Trophoblast cell (in vitro differentiated cells and primary cell): Measurements from ENCODE around the gene FSTL4.

ENCODE experiments used
- DNase-seq, 2 donors: peaks; one replicate each; pipeline ENCODE4 v3.0.0-alpha.2; 2016
- H2AFZ ChIP-seq: 2 replicates; pipeline ENCODE4 v1.6.1; 2013; ENCODE audit warnings: low read length, moderate library complexity, mild to moderate bottlenecking; ENCODE audit not compliant: insufficient read depth, poor library complexity
- H2AK5ac ChIP-seq: 2 replicates; pipeline ENCODE4 v1.6.1; 2013; ENCODE audit warnings: mild to moderate bottlenecking, low read length
- H2BK120ac ChIP-seq: 2 replicates; pipeline ENCODE4 v1.6.1; 2013; ENCODE audit warnings: low read length, mild to moderate bottlenecking, moderate library complexity; ENCODE audit not compliant: insufficient read depth, poor library complexity
- H2BK12ac ChIP-seq: 2 replicates; pipeline ENCODE4 v1.6.1; 2013; ENCODE audit warnings: mild to moderate bottlenecking, low read length, moderate library complexity
- H2BK5ac ChIP-seq: 2 replicates; pipeline ENCODE4 v1.6.1; 2013; ENCODE audit warnings: low read length, low read depth, moderate library complexity, mild to moderate bottlenecking; ENCODE audit not compliant: poor library complexity
- H3K14ac ChIP-seq: 2 replicates; pipeline ENCODE4 v1.6.1; 2013; ENCODE audit warnings: mild to moderate bottlenecking, low read length
- H3K18ac ChIP-seq: 2 replicates; pipeline ENCODE4 v1.6.1; 2013; ENCODE audit warnings: mild to moderate bottlenecking, low read length
- H3K23ac ChIP-seq: 2 replicates; pipeline ENCODE4 v1.6.1; 2013; ENCODE audit warnings: low read length
- H3K27ac ChIP-seq: 2 replicates; pipeline ENCODE4 v1.5.1; 2013; ENCODE audit warnings: low read depth, mild to moderate bottlenecking, inconsistent platforms, low read length, moderate library complexity
- H3K27me3 ChIP-seq: 2 replicates; pipeline ENCODE4 v1.6.1; 2013; ENCODE audit warnings: inconsistent platforms, mild to moderate bottlenecking, low read length, moderate library complexity; ENCODE audit not compliant: insufficient read depth
- H3K36me3 ChIP-seq, 2 experiments: 1 replicate in 1 of 2; 2 replicates in 1 of 2; pipeline ENCODE4 v1.6.1; 2013; ENCODE audit warnings: low read length in 2 of 2, mild to moderate bottlenecking in 2 of 2, moderate library complexity in 1 of 2; ENCODE audit not compliant: insufficient read depth in 2 of 2, control insufficient read depth in 1 of 2
- H3K4ac ChIP-seq: 2 replicates; pipeline ENCODE4 v1.6.1; 2013; ENCODE audit warnings: low read depth, mild to moderate bottlenecking, low read length, moderate library complexity
- H3K4me1 ChIP-seq, 2 experiments: 1 replicate in 1 of 2; 2 replicates in 1 of 2; pipeline ENCODE4 v1.6.1; 2013; ENCODE audit warnings: low read length in 2 of 2, mild to moderate bottlenecking in 2 of 2, moderate library complexity in 1 of 2; ENCODE audit not compliant: insufficient read depth in 2 of 2, control insufficient read depth in 1 of 2
- H3K4me2 ChIP-seq: 2 replicates; pipeline ENCODE4 v1.6.1; 2013; ENCODE audit warnings: inconsistent platforms, mild to moderate bottlenecking, low read length, moderate library complexity
- H3K4me3 ChIP-seq: 2 replicates; pipeline ENCODE4 v1.5.1; 2013; ENCODE audit warnings: mild to moderate bottlenecking, low read depth, low read length, inconsistent platforms
- H3K79me1 ChIP-seq: one replicate; pipeline ENCODE4 v1.6.1; 2013; ENCODE audit warnings: low read length
- H3K79me2 ChIP-seq: 2 replicates; pipeline ENCODE4 v1.6.1; 2013; ENCODE audit warnings: low read length, mild to moderate bottlenecking; ENCODE audit not compliant: control insufficient read depth, insufficient read depth, poor library complexity
- H3K9ac ChIP-seq: 2 replicates; pipeline ENCODE4 v1.6.1; 2013; ENCODE audit warnings: mild to moderate bottlenecking, low read length
- H3K9me3 ChIP-seq: 2 replicates; pipeline ENCODE4 v1.6.1; 2013; ENCODE audit warnings: low read depth, mild to moderate bottlenecking, control low read depth, inconsistent platforms, low read length; ENCODE audit not compliant: insufficient read depth
- H4K12ac ChIP-seq: 2 replicates; pipeline ENCODE4 v1.6.1; 2013; ENCODE audit warnings: low read depth, mild to moderate bottlenecking, low read length, moderate library complexity
- H4K8ac ChIP-seq: 2 replicates; pipeline ENCODE4 v1.6.1; 2013; ENCODE audit warnings: low read depth, mild to moderate bottlenecking, low read length, moderate library complexity
- H4K91ac ChIP-seq: one replicate; pipeline ENCODE4 v1.6.1; 2013; ENCODE audit warnings: low read depth, mild to moderate bottlenecking, low read length, moderate library complexity
- WGBS: extraction: QIAGEN DNeasy Blood & Tissue Kit; methylation state at CpG from one replicate; pipeline ENCODE4 v1.1.7; 2013; ENCODE audit warnings: missing lambda C conversion rate; ENCODE audit not compliant: insufficient read length, insufficient coverage; ENCODE audit errors: extremely low coverage; 5-methylcytosine and 5-hydroxymethylcytosine counted together

Gene FSTL4

DNA sequence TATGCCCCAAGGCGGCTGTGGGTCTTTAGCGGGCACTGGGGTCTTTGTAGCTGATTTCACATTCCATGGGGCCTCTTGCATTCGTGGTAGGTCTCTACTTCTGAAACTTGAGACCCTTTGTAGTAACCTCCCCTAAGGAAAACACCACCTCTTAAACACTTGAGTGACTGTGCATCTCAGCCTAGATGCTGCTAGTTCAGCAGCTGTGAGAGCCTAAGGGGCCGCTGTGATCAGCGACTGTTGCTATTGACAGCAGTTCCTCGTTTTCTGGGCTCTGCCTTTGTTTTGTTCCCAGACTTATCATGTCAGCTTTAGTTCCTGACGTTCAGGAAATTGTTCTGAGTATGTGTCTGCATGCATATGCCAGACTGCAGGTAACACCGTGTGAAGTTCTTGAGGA is 389.4 kb downstream of the FSTL4 start:
- no peak overlapping the region for H2AFZ ChIP-seq
- H3K79me2 ChIP-seq, result no peaks in the 10 kb centered on the region
- H4K12ac ChIP-seq, result no peak overlapping the region
- no peak overlapping the region for H3K9ac ChIP-seq
- no peak overlapping the region for H2AK5ac ChIP-seq
- H3K4me1 ChIP-seq, result no peaks in the 10 kb centered on the region
- no peak overlapping the region for H2BK5ac ChIP-seq
- H3K23ac ChIP-seq, result no peak overlapping the region
- no peaks in the 10 kb centered on the region for H3K36me3 ChIP-seq
- no peak overlapping the region for H4K91ac ChIP-seq
- H3K4ac ChIP-seq, result no peak overlapping the region
- no peak for DNase-seq
- H4K8ac ChIP-seq, result no peak overlapping the region
- H3K79me1 ChIP-seq, result no peaks in the 10 kb centered on the region
- no peak overlapping the region for H2BK120ac ChIP-seq
- H3K27me3 ChIP-seq, result no peaks in the 10 kb centered on the region
- WGBS, result no CpG with 5 or more reads among the region's 8 CpGs
- H3K27ac ChIP-seq, result no peak overlapping the region
- no peak overlapping the region for H3K14ac ChIP-seq
- no peak overlapping the region for H3K18ac ChIP-seq
- H3K9me3 ChIP-seq, result no peaks in the 10 kb centered on the region
- H3K4me2 ChIP-seq, result no peak overlapping the region
- no peak overlapping the region for H2BK12ac ChIP-seq
- no peak overlapping the region for H3K4me3 ChIP-seq

DNA sequence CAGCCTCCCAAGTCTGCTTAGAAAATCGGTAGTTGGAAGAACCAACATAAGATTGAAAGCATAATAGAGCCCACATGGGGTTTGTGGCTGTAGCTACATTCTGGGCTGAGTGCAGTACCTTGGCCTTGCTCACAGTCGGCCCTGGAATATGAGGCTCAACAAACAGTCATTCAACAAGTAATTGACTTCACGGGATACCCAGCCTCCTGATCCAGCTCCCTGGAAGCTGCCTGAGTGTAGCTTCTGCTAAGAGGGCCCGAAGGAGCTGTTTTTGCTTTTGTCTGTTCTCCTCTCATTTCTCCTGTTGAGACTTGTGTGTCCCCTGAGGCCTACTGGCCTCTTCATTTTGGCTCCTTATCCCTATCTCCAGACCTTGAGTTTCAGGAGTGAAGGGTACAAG is 389.8 kb downstream of the FSTL4 start:
- Histone ChIP-seq H3K9ac (no peak overlapping the region), H4K8ac (no peak overlapping the region), H2BK5ac (no peak overlapping the region), H3K4me3 (no peak overlapping the region), H3K79me2 (no peaks in the 10 kb centered on the region), H3K79me1 (no peaks in the 10 kb centered on the region), H3K23ac (no peak overlapping the region), H3K4me1 (no peaks in the 10 kb centered on the region), H2AK5ac (no peak overlapping the region), H3K4me2 (no peak overlapping the region), H3K27ac (no peak overlapping the region), H3K9me3 (no peaks in the 10 kb centered on the region), H4K91ac (no peak overlapping the region), H3K14ac (no peak overlapping the region), H3K27me3 (no peaks in the 10 kb centered on the region), H2BK12ac (no peak overlapping the region), H2BK120ac (no peak overlapping the region), H2AFZ (no peak overlapping the region), H3K36me3 (no peaks in the 10 kb centered on the region), H3K4ac (no peak overlapping the region), H4K12ac (no peak overlapping the region), H3K18ac (no peak overlapping the region)
- no peak for DNase-seq
- WGBS, result no CpG with 5 or more reads among the region's 4 CpGs

DNA sequence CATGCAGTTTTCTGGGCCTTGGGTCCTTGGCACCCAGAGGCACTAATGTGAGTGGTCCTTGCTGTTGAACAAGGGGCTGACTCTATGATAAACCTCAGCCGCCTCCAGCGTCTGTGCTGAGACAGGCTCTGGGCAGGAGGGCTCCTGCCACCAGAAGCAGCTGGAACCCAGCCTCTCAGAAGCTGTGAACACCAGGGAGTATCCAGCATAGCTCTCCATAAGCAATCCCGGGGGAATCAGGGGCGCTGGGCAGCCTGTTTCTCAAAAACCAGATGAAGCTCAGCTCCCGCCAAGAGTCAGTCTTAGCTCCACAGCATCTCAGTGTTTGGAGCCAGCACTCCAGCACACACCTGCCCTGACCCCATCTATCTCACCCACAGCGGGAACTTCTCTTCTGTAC is 390.3 kb downstream of the FSTL4 start:
- Histone ChIP-seq H2AFZ (no peak overlapping the region), H2BK5ac (no peak overlapping the region), H2BK12ac (no peak overlapping the region), H3K23ac (no peak overlapping the region), H3K9ac (no peak overlapping the region), H3K4me2 (no peak overlapping the region), H3K9me3 (no peaks in the 10 kb centered on the region), H3K27me3 (no peaks in the 10 kb centered on the region), H3K18ac (no peak overlapping the region), H3K79me2 (no peaks in the 10 kb centered on the region), H4K12ac (no peak overlapping the region), H3K27ac (no peak overlapping the region), H3K4ac (no peak overlapping the region), H4K8ac (no peak overlapping the region), H3K4me1 (no peaks in the 10 kb centered on the region), H3K14ac (no peak overlapping the region), H2BK120ac (no peak overlapping the region), H3K36me3 (no peaks in the 10 kb centered on the region), H3K79me1 (no peaks in the 10 kb centered on the region), H3K4me3 (no peak overlapping the region), H4K91ac (no peak overlapping the region), H2AK5ac (no peak overlapping the region)
- WGBS, result no CpG with 5 or more reads among the region's 6 CpGs
- no peak for DNase-seq

DNA sequence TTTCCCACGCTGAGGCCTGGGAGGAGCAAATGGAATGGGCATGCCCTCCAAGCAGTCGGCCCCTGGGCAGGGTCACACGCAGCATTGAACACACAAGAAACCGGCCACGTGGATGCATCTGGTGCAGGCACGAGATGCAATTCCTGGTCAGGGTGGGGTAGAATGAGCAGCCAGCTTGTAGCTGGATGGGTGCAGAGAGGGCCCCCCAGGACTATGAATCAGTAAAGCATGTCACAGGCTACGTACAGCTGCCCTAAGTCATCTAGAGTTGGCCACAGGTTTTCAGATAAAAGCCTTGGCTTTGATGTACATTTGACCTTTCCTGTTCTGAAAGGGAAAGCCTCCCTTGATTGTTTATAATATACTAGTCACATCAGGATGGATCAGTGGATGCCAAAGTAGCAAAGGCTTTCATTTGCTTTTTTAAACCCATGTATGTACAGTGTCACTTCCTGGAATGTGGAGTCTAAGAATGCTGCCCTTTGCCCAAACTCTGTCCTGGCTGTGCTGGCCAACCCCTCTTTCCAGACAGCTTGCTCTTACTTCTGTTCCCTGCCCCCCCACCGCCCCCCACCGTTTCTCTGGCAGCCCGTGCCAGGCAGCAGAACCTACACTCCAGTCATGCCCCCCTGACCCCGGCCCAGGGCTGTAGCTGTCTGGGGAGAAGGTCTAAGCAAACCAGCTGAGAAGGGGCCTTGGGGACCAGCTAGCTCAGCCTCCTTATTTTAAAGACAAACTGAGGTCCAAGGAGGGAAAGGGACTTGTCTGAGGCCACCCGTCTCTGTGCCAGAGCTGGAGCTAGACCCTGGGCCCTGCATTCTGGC is 391.3 kb downstream of the FSTL4 start:
- WGBS, result no CpG with 5 or more reads among the region's 12 CpGs
- no peak overlapping the region for H4K8ac ChIP-seq
- H3K27ac ChIP-seq, result no peak overlapping the region
- no peaks in the 10 kb centered on the region for H3K79me2 ChIP-seq
- no peaks in the 10 kb centered on the region for H3K27me3 ChIP-seq
- no peak overlapping the region for H3K4ac ChIP-seq
- H3K4me1 ChIP-seq, result no peaks in the 10 kb centered on the region
- H3K4me3 ChIP-seq, result no peak overlapping the region
- DNase-seq, result no peak
- H2AK5ac ChIP-seq, result no peak overlapping the region
- no peak overlapping the region for H4K91ac ChIP-seq
- H2BK12ac ChIP-seq, result no peak overlapping the region
- H3K9ac ChIP-seq, result no peak overlapping the region
- no peak overlapping the region for H2AFZ ChIP-seq
- no peak overlapping the region for H3K14ac ChIP-seq
- H3K23ac ChIP-seq, result no peak overlapping the region
- H3K4me2 ChIP-seq, result no peak overlapping the region
- H3K18ac ChIP-seq, result no peak overlapping the region
- H4K12ac ChIP-seq, result no peak overlapping the region
- no peaks in the 10 kb centered on the region for H3K9me3 ChIP-seq
- no peaks in the 10 kb centered on the region for H3K36me3 ChIP-seq
- no peaks in the 10 kb centered on the region for H3K79me1 ChIP-seq
- H2BK120ac ChIP-seq, result no peak overlapping the region
- no peak overlapping the region for H2BK5ac ChIP-seq
